IMR-90 (cell line): ENCODE measurements around the gene CST2. TPM values are rescaled to one million over a fixed set of nuclear protein-coding genes. Genes with fewer than 3 reads are reported as not detected.
"Not testable (repeated sequence)": the region's sequence is repeated elsewhere in the genome, so short reads cannot be mapped to it uniquely, and the experiment has no call there.

ENCODE experiments used
- ATAC-seq: fragments of 200-7000 bp; cut with Tn5 transposase; 2 replicates; pipeline ENCODE4 v1.9.1; 2020; ENCODE audit warnings: low read depth, mild to moderate bottlenecking, moderate library complexity
- BruUV-seq: library from RNA; stranded (reverse); fragments of 400-500 nt; replicated peaks from 2 replicates; lab custom pipeline; 2021; lab: Mats Ljungman, UMichigan
- CTCF ChIA-PET: fragments of 300-600 bp; formaldehyde crosslinking; extraction: SDS; loops from one replicate; lab custom pipeline; 2021; ENCODE audit warnings: antibody characterized with exemption; lab: Yijun Ruan, JAX
- POLR2A ChIA-PET: fragments of 300-600 bp; sonication (Branson Sonifier 250); formaldehyde crosslinking; loops from one replicate; lab custom pipeline; 2022; ENCODE audit warnings: antibody characterized with exemption; ENCODE audit not compliant: unreplicated experiment; lab: Charles Lee
- DNase-seq: peaks from one replicate; pipeline ENCODE4 v3.0.0; 2013
- H2AFZ ChIP-seq: replicated peaks from 2 replicates; pipeline ENCODE3; 2013; ENCODE audit warnings: low read length, mild to moderate bottlenecking; ENCODE audit not compliant: poor library complexity
- H2AK5ac ChIP-seq: 2 replicates; pipeline ENCODE4 v1.6.1; 2013; ENCODE audit warnings: low read depth, low read length, inconsistent platforms
- H2AK9ac ChIP-seq: replicated peaks from 2 replicates; pipeline ENCODE3; 2013; ENCODE audit warnings: mild to moderate bottlenecking, low read depth, low read length, moderate library complexity; ENCODE audit not compliant: poor library complexity
- H2BK120ac ChIP-seq: 2 replicates; pipeline ENCODE4 v1.6.1; 2013; ENCODE audit warnings: low read depth, low read length, inconsistent platforms
- H2BK15ac ChIP-seq: 3 replicates; pipeline ENCODE4 v1.6.1; 2013; ENCODE audit warnings: low read depth, low read length, inconsistent platforms
- H2BK20ac ChIP-seq: 2 replicates; pipeline ENCODE4 v1.6.1; 2013; ENCODE audit warnings: low read depth, mild to moderate bottlenecking, inconsistent platforms, low read length, moderate library complexity
- H2BK5ac ChIP-seq: 2 replicates; pipeline ENCODE4 v1.6.1; 2013; ENCODE audit warnings: mild to moderate bottlenecking, low read depth, low read length, inconsistent platforms; ENCODE audit not compliant: poor library complexity, severe bottlenecking
- H3K14ac ChIP-seq: replicated peaks from 2 replicates; pipeline ENCODE4 v1.6.1; 2013; ENCODE audit warnings: low read depth, low read length, inconsistent platforms
- H3K18ac ChIP-seq: 2 replicates; pipeline ENCODE4 v1.6.1; 2013; ENCODE audit warnings: low read depth, low read length, control low read depth
- H3K23ac ChIP-seq: 2 replicates; pipeline ENCODE4 v1.6.1; 2013; ENCODE audit warnings: low read depth, low read length, inconsistent platforms
- H3K27ac ChIP-seq: 2 replicates; pipeline ENCODE4 v1.5.1; 2013; ENCODE audit warnings: mild to moderate bottlenecking, control low read depth, low read length; ENCODE audit not compliant: insufficient read depth
- H3K27me3 ChIP-seq: 2 replicates; pipeline ENCODE4 v1.6.1; 2013; ENCODE audit warnings: low read length; ENCODE audit not compliant: control insufficient read depth, insufficient read depth
- H3K36me3 ChIP-seq: 2 replicates; pipeline ENCODE4 v1.6.1; 2013; ENCODE audit warnings: low read length, mixed read lengths; ENCODE audit not compliant: control insufficient read depth, insufficient read depth
- H3K4ac ChIP-seq: 2 replicates; pipeline ENCODE4 v1.6.1; 2013; ENCODE audit warnings: low read depth, low read length, inconsistent platforms
- H3K4me1 ChIP-seq: 2 replicates; pipeline ENCODE4 v1.6.1; 2013; ENCODE audit warnings: low read length, mixed read lengths; ENCODE audit not compliant: control insufficient read depth, insufficient read depth
- H3K4me2 ChIP-seq: 2 replicates; pipeline ENCODE4 v1.6.1; 2013; ENCODE audit warnings: low read depth, mild to moderate bottlenecking, control low read depth, low read length, moderate library complexity
- H3K4me3 ChIP-seq: 2 replicates; pipeline ENCODE4 v1.5.1; 2013; ENCODE audit warnings: low read depth, mild to moderate bottlenecking, control low read depth, low read length, moderate library complexity; ENCODE audit not compliant: insufficient read depth
- H3K56ac ChIP-seq: 2 replicates; pipeline ENCODE4 v1.6.1; 2013; ENCODE audit warnings: low read length, inconsistent platforms; ENCODE audit not compliant: insufficient read depth; ENCODE audit errors: extremely low read depth
- H3K79me1 ChIP-seq, 2 experiments: 2 replicates each; pipeline ENCODE4 v1.6.1; 2013; ENCODE audit warnings: low read length in 2 of 2, inconsistent platforms in 1 of 2, low read depth in 1 of 2
- H3K9ac ChIP-seq: 2 replicates; pipeline ENCODE4 v1.6.1; 2013; ENCODE audit warnings: low read depth, low read length, control low read depth
- H3K9me1 ChIP-seq: 2 replicates; pipeline ENCODE4 v1.6.1; 2013; ENCODE audit warnings: low read length, inconsistent platforms; ENCODE audit not compliant: insufficient read depth
- H3K9me3 ChIP-seq: 2 replicates; pipeline ENCODE4 v1.6.1; 2013; ENCODE audit warnings: low read length; ENCODE audit not compliant: control insufficient read depth, insufficient read depth
- H4K20me1 ChIP-seq: 2 replicates; pipeline ENCODE4 v1.6.1; 2013; ENCODE audit warnings: low read length, inconsistent platforms; ENCODE audit not compliant: insufficient read depth
- H4K5ac ChIP-seq: 2 replicates; pipeline ENCODE4 v1.6.1; 2013; ENCODE audit warnings: mild to moderate bottlenecking, low read depth, low read length, control low read depth
- H4K8ac ChIP-seq, 2 experiments: 2 replicates each; pipeline ENCODE4 v1.6.1; 2013; ENCODE audit warnings: low read depth in 2 of 2, low read length in 2 of 2, control low read depth in 1 of 2, inconsistent platforms in 1 of 2
- H4K91ac ChIP-seq: 2 replicates; pipeline ENCODE4 v1.6.1; 2013; ENCODE audit warnings: low read depth, low read length, inconsistent platforms; ENCODE audit not compliant: insufficient read depth
- RAD21 ChIP-seq: IDR thresholded peaks from 2 replicates; pipeline ENCODE4 v1.6.1; 2012; ENCODE audit warnings: low read length, improper control_type of control experiment
- SMC3 ChIP-seq: fragments of 150-350 bp; IDR thresholded peaks from 2 replicates; pipeline ENCODE4 v1.6.1; 2016; ENCODE audit warnings: low read depth, mild to moderate bottlenecking, antibody characterized with exemption, low read length, moderate library complexity
- WGBS, 2 experiments: methylation state at CpG; one replicate each; pipeline versions ENCODE4 v1.1.5 to v1.1.7; 2013; ENCODE audit warnings: missing lambda C conversion rate in 2 of 2; ENCODE audit not compliant: insufficient read length in 1 of 2; ENCODE audit errors: extremely low coverage in 2 of 2; 5-methylcytosine and 5-hydroxymethylcytosine counted together
- dilution Hi-C: fragments of 300-500 bp; cut with HindIII; formaldehyde crosslinking; loops from one replicate; pipeline ENCODE4 v1.14.3; 2018; ENCODE audit warnings: low sequenced_read_pairs; ENCODE audit not compliant: unreplicated experiment
- in situ Hi-C: fragments of 300-500 bp; cut with MboI; formaldehyde crosslinking; loops from 3 replicates; pipeline ENCODE4 v1.14.3; 2019; ENCODE audit warnings: low sequenced_read_pairs, inconsistent platforms, mixed read lengths
- intact Hi-C: fragments of 100-400 bp; cut with micrococcal nuclease; formaldehyde crosslinking; loops from 2 replicates; pipeline ENCODE4 v1.10.0; 2022
- polyA plus RNA-seq, 3 experiments: library from polyadenylated mRNA; depleted of rRNA; stranded (reverse); fragments of >200 nt; gene quantifications; 2 replicates each; pipeline ENCODE4 v1.2.3, GENCODE V29; 2012; ENCODE audit warnings: low replicate concordance in 1 of 3
- total RNA-seq: library from RNA; depleted of rRNA; stranded (reverse); fragments of >200 nt; gene quantifications from 2 replicates; pipeline ENCODE4 v1.2.3, GENCODE V29; 2012
- TF ChIP-seq, protein P1 (sequence below): conservative IDR thresholded peaks from 2 replicates; pipeline ENCODE4 v1.5.1; 2012; ENCODE audit warnings: mild to moderate bottlenecking, low read depth, low read length, improper control_type of control experiment

Gene CST2
- total and polyA plus RNA-seq, 2 of the 4 experiments (the other 2 are of a cell fraction), result not detected

DNA sequence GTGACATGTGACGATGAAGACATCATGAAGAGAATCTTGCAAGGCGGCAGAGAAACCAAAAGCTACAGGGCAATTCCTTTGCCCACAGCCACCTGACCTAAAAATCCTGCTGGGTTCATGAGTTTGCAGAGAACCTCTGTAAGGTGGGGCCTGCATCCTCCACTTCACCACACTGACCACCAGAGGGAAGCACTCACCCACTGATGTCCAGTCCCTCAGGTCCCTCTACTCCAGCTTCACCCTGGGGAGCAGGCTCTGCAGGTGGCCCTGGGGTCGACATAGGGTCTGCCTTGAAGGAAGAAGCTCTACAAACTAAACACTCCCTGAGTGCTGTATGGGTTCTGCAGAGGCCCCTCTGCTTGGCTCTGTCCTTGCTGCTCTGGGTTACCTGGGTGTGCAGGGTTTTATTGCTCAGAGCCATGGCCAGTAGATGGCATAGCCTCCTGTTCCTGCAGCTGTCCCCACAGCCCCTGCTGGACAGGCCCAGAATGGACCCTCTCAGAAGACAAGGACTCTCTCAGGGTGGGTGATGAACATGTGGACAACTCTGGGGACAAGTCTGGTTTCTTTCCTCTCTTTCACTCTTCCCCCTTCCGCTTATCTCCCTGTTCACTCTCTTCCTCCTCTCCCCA is 27.2 kb downstream of the CST2 start:
- H3K4ac ChIP-seq, H3K18ac ChIP-seq, H2AK5ac ChIP-seq, H3K9me1 ChIP-seq, in situ Hi-C loops, H4K91ac ChIP-seq, H4K20me1 ChIP-seq, H3K27me3 ChIP-seq, H3K36me3 ChIP-seq, POLR2A ChIA-PET, H2BK20ac ChIP-seq, H3K4me2 ChIP-seq, H3K4me1 ChIP-seq, H2AFZ ChIP-seq, H3K14ac ChIP-seq, dilution Hi-C loops, H3K23ac ChIP-seq, H4K8ac ChIP-seq, BruUV-seq, H2BK5ac ChIP-seq, H3K4me3 ChIP-seq, H3K56ac ChIP-seq, H3K9me3 ChIP-seq, H3K27ac ChIP-seq, H2BK15ac ChIP-seq, H2BK120ac ChIP-seq, H4K5ac ChIP-seq, H3K9ac ChIP-seq, H2AK9ac ChIP-seq, H3K79me1 ChIP-seq: not testable (repeated sequence)
- TF ChIP-seq RAD21 (peak; percentile 46), SMC3 (peak; percentile 37; the same call in 1 of the 2 replicates)
- TF ChIP-seq, protein P1, sequence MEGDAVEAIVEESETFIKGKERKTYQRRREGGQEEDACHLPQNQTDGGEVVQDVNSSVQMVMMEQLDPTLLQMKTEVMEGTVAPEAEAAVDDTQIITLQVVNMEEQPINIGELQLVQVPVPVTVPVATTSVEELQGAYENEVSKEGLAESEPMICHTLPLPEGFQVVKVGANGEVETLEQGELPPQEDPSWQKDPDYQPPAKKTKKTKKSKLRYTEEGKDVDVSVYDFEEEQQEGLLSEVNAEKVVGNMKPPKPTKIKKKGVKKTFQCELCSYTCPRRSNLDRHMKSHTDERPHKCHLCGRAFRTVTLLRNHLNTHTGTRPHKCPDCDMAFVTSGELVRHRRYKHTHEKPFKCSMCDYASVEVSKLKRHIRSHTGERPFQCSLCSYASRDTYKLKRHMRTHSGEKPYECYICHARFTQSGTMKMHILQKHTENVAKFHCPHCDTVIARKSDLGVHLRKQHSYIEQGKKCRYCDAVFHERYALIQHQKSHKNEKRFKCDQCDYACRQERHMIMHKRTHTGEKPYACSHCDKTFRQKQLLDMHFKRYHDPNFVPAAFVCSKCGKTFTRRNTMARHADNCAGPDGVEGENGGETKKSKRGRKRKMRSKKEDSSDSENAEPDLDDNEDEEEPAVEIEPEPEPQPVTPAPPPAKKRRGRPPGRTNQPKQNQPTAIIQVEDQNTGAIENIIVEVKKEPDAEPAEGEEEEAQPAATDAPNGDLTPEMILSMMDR, result peak; percentile 40
- ATAC-seq (peak; percentile 97), DNase-seq (peak; percentile 4)
- intact Hi-C loops, result loop anchor here (1.0 to 5.0 kb wide), 2 partner anchors 131 to 198 kb away; no protein-coding TSS in a partner anchor
- WGBS, 2 experiments, result 8% methylated on average over 2 of the region's 4 CpGs; no CpG with 5 or more reads in 1 of the 2 experiments
- CTCF ChIA-PET, result interaction anchor here (1.2 kb wide), 1 partner anchor 197 kb away, joined by 3 read pairs; no protein-coding TSS in a partner anchor
